ENCODE results near the gene KIR3DL3.
"Not testable (repeated sequence)": the region's sequence is repeated elsewhere in the genome, so short reads cannot be mapped to it uniquely, and the experiment has no call there.

The KIR3DL3 gene

GRCh38 chr19:54738306-54738705, 14.1 kb downstream of the KIR3DL3 start, which contains the start of gene KIR2DL3:
TSS of gene KIR2DL3 (plus strand) at chr19:54738513. CDS start at chr19:54738546, 33 bp downstream.
- not testable (repeated sequence) for DNase-seq

- no peak for DNase-seq
Measured at GRCh38 chr19:54738715-54739114, 14.5 kb downstream of the KIR3DL3 start.

GRCh38 chr19:54739587-54740497, 15.6 kb downstream of the KIR3DL3 start:
- DNase-seq = no peak

- peak in 1 of 2 donors; percentile 19 for DNase-seq
Measured at GRCh38 chr19:54741950-54742349, 17.7 kb downstream of the KIR3DL3 start.

- not testable (repeated sequence) for DNase-seq
Measured at GRCh38 chr19:54744080-54744479, 19.8 kb downstream of the KIR3DL3 start.

- peak; percentile 79 to 85 for DNase-seq
Measured at GRCh38 chr19:54747614-54748322, 23.5 kb downstream of the KIR3DL3 start.

- peak; percentile 52 to 68 for DNase-seq
Measured at GRCh38 chr19:54750276-54750675, 26.0 kb downstream of the KIR3DL3 start.

GRCh38 chr19:54756204-54757110, 32.2 kb downstream of the KIR3DL3 start:
- not testable (repeated sequence) for DNase-seq

- peak in 1 of 2 donors; percentile 9 for DNase-seq
Measured at GRCh38 chr19:54758577-54758976, 34.3 kb downstream of the KIR3DL3 start.

- peak; percentile 53 to 69 for DNase-seq
Measured at GRCh38 chr19:54764219-54764618, 40.0 kb downstream of the KIR3DL3 start.

- DNase-seq = not testable (repeated sequence)
Measured at GRCh38 chr19:54766464-54766863, 42.2 kb downstream of the KIR3DL3 start.

- DNase-seq = not testable (repeated sequence)
Measured at GRCh38 chr19:54769646-54770045, 45.4 kb downstream of the KIR3DL3 start, which contains the start of gene KIR2DL1. TSS of gene KIR2DL1 (plus strand) at chr19:54769793. CDS start at chr19:54769851, 58 bp downstream.

GRCh38 chr19:54770511-54770910, 46.3 kb downstream of the KIR3DL3 start:
- not testable (repeated sequence) for DNase-seq

GRCh38 chr19:54771018-54771960, 47.0 kb downstream of the KIR3DL3 start:
- DNase-seq = not testable (repeated sequence)

- DNase-seq = not testable (repeated sequence)
Measured at GRCh38 chr19:54772666-54773065, 48.4 kb downstream of the KIR3DL3 start.

GRCh38 chr19:54775095-54775815, 51.0 kb downstream of the KIR3DL3 start:
- not testable (repeated sequence) for DNase-seq

GRCh38 chr19:54775830-54776229, 51.6 kb downstream of the KIR3DL3 start:
- DNase-seq = not testable (repeated sequence)

- DNase-seq = not testable (repeated sequence)
Measured at GRCh38 chr19:54777851-54778250, 53.6 kb downstream of the KIR3DL3 start.

- DNase-seq = peak; percentile 63 to 82
Measured at GRCh38 chr19:54778896-54779295, 54.7 kb downstream of the KIR3DL3 start.

GRCh38 chr19:54782916-54783315, 58.7 kb downstream of the KIR3DL3 start:
- DNase-seq = not testable (repeated sequence)
